ENCODE data around the gene C3. TPM values are rescaled to one million over a fixed set of nuclear protein-coding genes. Genes with fewer than 3 reads are reported as not detected.
A peak's percentile ranks its signal among the peaks of the same experiment; 100 is the strongest.

The C3 gene
- total RNA-seq, 4 donors from 2014 or later = 393 to 1,020 (median 677) TPM

GRCh38 chr19:6725513-6726231, 5.2 kb upstream of the C3 start:
- Histone ChIP-seq H3K9me3 (no peaks in the 10 kb centered on the region), H3K27me3 (peaks cover 0 to 18% (median 0%) of the 10 kb centered on the region in 4 donors), H3K27ac (replicated peaks in 1 of 4) (no peak overlapping the region), H3K36me3 (peaks cover 0 to 12% (median 5%) of the 10 kb centered on the region in 4 donors), H3K4me3 (no peak overlapping the region), H3K4me1 (peaks cover 0 to 29% (median 18%) of the 10 kb centered on the region in 4 donors)
- WGBS = 85% methylated on average over 16 of the region's 16 CpGs
- intact Hi-C loops (cut with DNase I) = no loop called here
- no peak for TF ChIP-seq POLR2A (IDR thresholded peaks at IDR 0.05; ENCODE audit: low read depth)
- no peak for TF ChIP-seq EP300 (IDR thresholded peaks at IDR 0.05)
- no peak for TF ChIP-seq CTCF (IDR thresholded peaks at IDR 0.05)
- TF ChIP-seq POLR2AphosphoS5 (IDR thresholded peaks at IDR 0.05) = no peak
- DNase-seq (ENCODE audit: extremely low spot score) = no peak

GRCh38 chr19:6724631-6725492, 4.4 kb upstream of the C3 start:
- Histone ChIP-seq H3K27ac (replicated peaks in 1 of 4) (peak overlapping the region in 3 of 4 donors; percentile 15 to 59 (median 17)), H3K9me3 (no peaks in the 10 kb centered on the region), H3K27me3 (peaks cover 0 to 18% (median 0%) of the 10 kb centered on the region in 4 donors), H3K4me1 (peaks cover 0 to 30% (median 14%) of the 10 kb centered on the region in 4 donors), H3K4me3 (no peak overlapping the region), H3K36me3 (peaks cover 0 to 5% (median 2%) of the 10 kb centered on the region in 4 donors)
- TF ChIP-seq POLR2AphosphoS5 (IDR thresholded peaks at IDR 0.05) = no peak
- TF ChIP-seq POLR2A (IDR thresholded peaks at IDR 0.05; ENCODE audit: low read depth) = no peak
- no peak for TF ChIP-seq CTCF (IDR thresholded peaks at IDR 0.05)
- no peak for TF ChIP-seq EP300 (IDR thresholded peaks at IDR 0.05)
- no peak for DNase-seq (ENCODE audit: extremely low spot score)
- 72% methylated on average over 15 of the region's 15 CpGs for WGBS
- intact Hi-C loops (cut with DNase I) = no loop called here

GRCh38 chr19:6723738-6724137, 3.3 kb upstream of the C3 start:
- H3K27ac ChIP-seq (replicated peaks in 1 of 4) = peak overlapping the region; percentile 17 to 71 (median 60)
- H3K4me1 ChIP-seq = peaks cover 0 to 27% (median 13%) of the 10 kb centered on the region in 4 donors

DNA sequence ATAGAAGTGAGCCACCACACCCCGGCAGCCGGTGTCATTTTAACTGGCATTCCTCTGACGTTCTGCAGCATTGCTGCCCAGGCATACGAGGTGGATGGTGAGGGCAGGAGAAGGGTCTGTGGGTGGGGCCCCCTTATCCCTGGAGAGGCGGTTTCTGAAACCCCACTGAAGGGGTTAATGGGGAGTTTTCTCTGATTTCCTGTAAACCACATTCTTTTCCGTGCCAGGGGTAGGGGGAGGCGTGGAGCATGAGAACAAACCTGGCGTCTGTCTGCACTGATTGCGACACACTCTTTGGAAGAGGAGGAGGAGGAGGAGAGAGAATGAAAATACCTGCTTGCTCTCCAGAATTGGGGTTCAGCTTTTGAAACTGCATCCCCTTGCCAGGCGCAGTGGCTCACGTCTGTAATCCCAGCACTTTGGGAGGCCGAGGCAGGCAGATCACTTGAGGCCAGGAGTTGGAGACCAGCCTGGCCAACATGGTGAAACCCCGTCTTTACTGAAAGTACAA, 2.7 kb upstream of the C3 start:
- H3K36me3 ChIP-seq = peaks cover 0 to 3% (median 0%) of the 10 kb centered on the region in 4 donors
- 26% methylated on average over 11 of the region's 13 CpGs for WGBS
- peaks cover 0 to 27% (median 12%) of the 10 kb centered on the region in 4 donors for H3K4me1 ChIP-seq
- TF ChIP-seq CTCF (IDR thresholded peaks at IDR 0.05) = no peak
- TF ChIP-seq EP300 (IDR thresholded peaks at IDR 0.05) = no peak
- TF ChIP-seq POLR2A (IDR thresholded peaks at IDR 0.05; ENCODE audit: low read depth) = no peak
- TF ChIP-seq POLR2AphosphoS5 (IDR thresholded peaks at IDR 0.05) = no peak
- peaks cover 0 to 32% (median 0%) of the 10 kb centered on the region in 4 donors for H3K27me3 ChIP-seq
- intact Hi-C loops (cut with DNase I) = no loop called here
- peak overlapping the region; percentile 17 to 71 (median 60) for H3K27ac ChIP-seq (replicated peaks in 1 of 4)
- no peaks in the 10 kb centered on the region for H3K9me3 ChIP-seq
- H3K4me3 ChIP-seq = no peak overlapping the region
- peak; percentile 93 for DNase-seq (ENCODE audit: extremely low spot score)

More at GRCh38 chr19:6723738-6724137, 3.3 kb upstream of the C3 start:
- intact Hi-C loops (cut with DNase I) = no loop called here
- WGBS = 56% methylated on average over 5 of the region's 5 CpGs
- DNase-seq (ENCODE audit: extremely low spot score) = no peak
- Histone ChIP-seq H3K27me3 (peaks cover 0 to 26% (median 0%) of the 10 kb centered on the region in 4 donors), H3K4me3 (no peak overlapping the region), H3K9me3 (no peaks in the 10 kb centered on the region), H3K36me3 (no peaks in the 10 kb centered on the region)
- no peak for TF ChIP-seq EP300 (IDR thresholded peaks at IDR 0.05)

DNA sequence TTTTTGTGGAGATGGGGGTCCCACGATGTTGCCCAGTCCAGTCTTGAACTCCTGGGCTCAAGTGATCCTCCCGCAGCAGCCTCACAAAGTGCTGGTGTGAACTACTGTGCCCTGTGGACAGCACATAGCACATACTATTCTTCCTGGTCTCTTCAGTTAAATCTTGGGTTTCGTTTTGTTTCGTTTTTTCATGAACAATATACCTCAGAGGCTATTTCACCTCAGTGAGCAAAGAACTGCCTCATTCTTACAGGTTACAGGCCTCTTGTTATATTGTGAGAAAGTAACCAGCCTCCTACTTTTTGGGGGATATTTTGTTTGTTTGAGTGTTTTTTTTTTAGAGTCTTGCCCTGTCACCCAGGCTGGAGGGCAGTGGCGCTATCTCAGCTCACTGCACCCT, 1.3 kb upstream of the C3 start:
- WGBS = 86% methylated on average over 5 of the region's 5 CpGs
- intact Hi-C loops (cut with DNase I) = no loop called here
- Histone ChIP-seq H3K27me3 (peaks cover 0 to 38% (median 0%) of the 10 kb centered on the region in 4 donors), H3K4me1 (peaks cover 0 to 27% (median 12%) of the 10 kb centered on the region in 4 donors), H3K4me3 (no peak overlapping the region), H3K27ac (replicated peaks in 1 of 4) (peak overlapping the region in 2 of 4 donors; percentile 31 to 40), H3K36me3 (peaks cover 0 to 6% (median 0%) of the 10 kb centered on the region in 4 donors), H3K9me3 (no peaks in the 10 kb centered on the region)
- no peak for DNase-seq (ENCODE audit: extremely low spot score)
- TF ChIP-seq POLR2A (IDR thresholded peaks at IDR 0.05; ENCODE audit: low read depth) (no peak), EP300 (IDR thresholded peaks at IDR 0.05) (no peak), CTCF (IDR thresholded peaks at IDR 0.05) (no peak), POLR2AphosphoS5 (IDR thresholded peaks at IDR 0.05) (no peak)

Data from esophagus muscularis mucosa (tissue), 4 donors.